ENCODE results near the gene OSBPL2. TPM values are rescaled to one million over a fixed set of nuclear protein-coding genes. Genes with fewer than 3 reads are reported as not detected.

Gene OSBPL2
- total and polyA plus RNA-seq, 2 experiments from 2014 or later = 37.5 to 43.4 TPM

- Histone ChIP-seq H3K4me1 (ENCODE audit: low read depth) (no peaks in the 10 kb centered on the region), H3K9me3 (ENCODE audit: low read depth) (no peaks in the 10 kb centered on the region), H3K4me3 (no peak overlapping the region), H3K27me3 (no peaks in the 10 kb centered on the region), H3K27ac (no peak overlapping the region), H3K36me3 (peaks cover 30% of the 10 kb centered on the region)
- no peak for TF ChIP-seq CTCF (IDR thresholded peaks at IDR 0.05; ENCODE audit: low read depth, low read length)
- DNase-seq (ENCODE audit: low read depth in 1 of 2, low spot score in 1 of 2) = no peak
Measured at GRCh38 chr20:62334881-62335280, 96.6 kb downstream of the OSBPL2 start.

- TF ChIP-seq CTCF (IDR thresholded peaks at IDR 0.05; ENCODE audit: low read depth, low read length) = no peak
- H3K4me1 ChIP-seq (ENCODE audit: low read depth) = no peaks in the 10 kb centered on the region
- H3K9me3 ChIP-seq (ENCODE audit: low read depth) = no peaks in the 10 kb centered on the region
- no peaks in the 10 kb centered on the region for H3K27me3 ChIP-seq
- H3K36me3 ChIP-seq = peaks cover 30% of the 10 kb centered on the region
- no peak for DNase-seq (ENCODE audit: low read depth in 1 of 2, low spot score in 1 of 2)
- H3K4me3 ChIP-seq = no peak overlapping the region
- no peak overlapping the region for H3K27ac ChIP-seq
Measured at GRCh38 chr20:62335532-62335931, 97.2 kb downstream of the OSBPL2 start.

GRCh38 chr20:62336329-62336728, 98.0 kb downstream of the OSBPL2 start:
- Histone ChIP-seq H3K9me3 (ENCODE audit: low read depth) (no peaks in the 10 kb centered on the region), H3K4me1 (ENCODE audit: low read depth) (no peaks in the 10 kb centered on the region), H3K27ac (no peak overlapping the region), H3K27me3 (no peaks in the 10 kb centered on the region), H3K36me3 (peaks cover 33% of the 10 kb centered on the region), H3K4me3 (no peak overlapping the region)
- TF ChIP-seq CTCF (IDR thresholded peaks at IDR 0.05; ENCODE audit: low read depth, low read length) = no peak
- no peak for DNase-seq (ENCODE audit: low read depth in 1 of 2, low spot score in 1 of 2)

GRCh38 chr20:62336775-62337557, 98.6 kb downstream of the OSBPL2 start:
- Histone ChIP-seq H3K36me3 (peaks cover 34% of the 10 kb centered on the region), H3K27ac (no peak overlapping the region), H3K4me1 (ENCODE audit: low read depth) (no peaks in the 10 kb centered on the region), H3K9me3 (ENCODE audit: low read depth) (no peaks in the 10 kb centered on the region), H3K27me3 (no peaks in the 10 kb centered on the region), H3K4me3 (no peak overlapping the region)
- no peak for DNase-seq (ENCODE audit: low read depth in 1 of 2, low spot score in 1 of 2)
- no peak for TF ChIP-seq CTCF (IDR thresholded peaks at IDR 0.05; ENCODE audit: low read depth, low read length)

- Histone ChIP-seq H3K4me1 (ENCODE audit: low read depth) (no peaks in the 10 kb centered on the region), H3K27ac (no peak overlapping the region), H3K27me3 (no peaks in the 10 kb centered on the region), H3K4me3 (no peak overlapping the region), H3K9me3 (ENCODE audit: low read depth) (no peaks in the 10 kb centered on the region), H3K36me3 (peaks cover 33% of the 10 kb centered on the region)
- no peak for TF ChIP-seq CTCF (IDR thresholded peaks at IDR 0.05; ENCODE audit: low read depth, low read length)
- no peak for DNase-seq (ENCODE audit: low read depth in 1 of 2, low spot score in 1 of 2)
Measured at GRCh38 chr20:62337558-62338293, 99.4 kb downstream of the OSBPL2 start.
